H1 (cell line): Measurements from ENCODE around the gene EWSR1. TPM values are rescaled to one million over a fixed set of nuclear protein-coding genes. Genes with fewer than 3 reads are reported as not detected.

Experiments used
- CTCF ChIA-PET: fragments of 300-600 bp; sonication (Branson Sonifier 250); formaldehyde crosslinking; loops from one replicate; lab custom pipeline; 2021; ENCODE audit not compliant: partially characterized antibody; lab: Charles Lee
- POLR2A ChIA-PET: fragments of 300-600 bp; sonication (Branson Sonifier 250); formaldehyde crosslinking; loops from one replicate; lab custom pipeline; 2021; ENCODE audit warnings: inconsistent platforms; ENCODE audit not compliant: partially characterized antibody; lab: Charles Lee
- DNase-seq, 2 experiments: peaks; one replicate each; pipeline versions ENCODE4 v3.0.0 to v3.0.0-alpha.2; 2010 to 2022; ENCODE audit warnings: low spot score in 2 of 2, low read depth in 1 of 2, mixed read lengths in 1 of 2
- FAIRE-seq: peaks from 2 replicates; lab custom pipeline; 2011; peaks lifted over from hg19 to GRCh38; lab: Jason Lieb, UNC
- H2AFZ ChIP-seq: 2 replicates; pipeline ENCODE4 v1.8.1; 2012; ENCODE audit warnings: low read length, inconsistent platforms
- H2AK5ac ChIP-seq: 2 replicates; pipeline ENCODE4 v1.6.1; 2013; ENCODE audit warnings: low read depth, low read length
- H2BK120ac ChIP-seq: replicated peaks from 2 replicates; pipeline ENCODE3; 2013; ENCODE audit warnings: low read depth, low read length, inconsistent platforms
- H2BK12ac ChIP-seq: 2 replicates; pipeline ENCODE4 v1.6.1; 2013; ENCODE audit warnings: low read depth, low read length
- H2BK15ac ChIP-seq: 2 replicates; pipeline ENCODE4 v1.6.1; 2013; ENCODE audit warnings: low read length
- H2BK20ac ChIP-seq: 2 replicates; pipeline ENCODE4 v1.6.1; 2013; ENCODE audit warnings: low read length
- H2BK5ac ChIP-seq: 2 replicates; pipeline ENCODE4 v1.6.1; 2013; ENCODE audit warnings: low read depth, low read length
- H3K14ac ChIP-seq: 2 replicates; pipeline ENCODE4 v1.6.1; 2013; ENCODE audit warnings: inconsistent platforms; ENCODE audit not compliant: insufficient read length
- H3K18ac ChIP-seq: 2 replicates; pipeline ENCODE4 v1.6.1; 2013; ENCODE audit warnings: low read length; ENCODE audit errors: extremely low read depth
- H3K23ac ChIP-seq: 2 replicates; pipeline ENCODE4 v1.6.1; 2013; ENCODE audit warnings: inconsistent platforms; ENCODE audit not compliant: insufficient read length
- H3K23me2 ChIP-seq: 2 replicates; pipeline ENCODE4 v1.6.1; 2013; ENCODE audit warnings: low read depth, low read length
- H3K27ac ChIP-seq: 2 replicates; pipeline ENCODE4 v1.6.1; 2011; ENCODE audit warnings: low read depth, low read length, inconsistent platforms
- H3K27me3 ChIP-seq, 4 experiments: replicated peaks in 1 of 4; 1 replicate in 1 of 4; 2 replicates in 3 of 4; pipeline versions ENCODE4 v1.6.1 to v1.8.1; 2011 to 2013; ENCODE audit warnings: low read length in 3 of 4, mild to moderate bottlenecking in 3 of 4, inconsistent platforms in 2 of 4, mixed read lengths in 2 of 4, moderate library complexity in 1 of 4; ENCODE audit not compliant: control insufficient read depth in 3 of 4, insufficient read depth in 3 of 4; ENCODE audit errors: extremely low read depth in 1 of 4
- H3K36me3 ChIP-seq, 4 experiments: 2 replicates each; pipeline versions ENCODE4 v1.6.1 to v1.8.1; 2011 to 2013; ENCODE audit warnings: mild to moderate bottlenecking in 4 of 4, low read length in 3 of 4, moderate library complexity in 2 of 4, control low read depth in 1 of 4, inconsistent platforms in 1 of 4; ENCODE audit not compliant: insufficient read depth in 4 of 4, control insufficient read depth in 2 of 4
- H3K4ac ChIP-seq: replicated peaks from 2 replicates; pipeline ENCODE3; 2013; ENCODE audit warnings: low read length, low read depth, mixed read lengths, inconsistent platforms; ENCODE audit not compliant: insufficient read length
- H3K4me1 ChIP-seq, 4 experiments: replicated peaks in 1 of 4; 1 replicate in 1 of 4; 2 replicates in 3 of 4; pipeline versions ENCODE4 v1.6.1 to v1.8.1; 2011 to 2013; ENCODE audit warnings: low read length in 3 of 4, inconsistent platforms in 2 of 4, mixed read lengths in 1 of 4; ENCODE audit not compliant: insufficient read depth in 4 of 4, control insufficient read depth in 3 of 4
- H3K4me2 ChIP-seq, 2 experiments: 2 replicates each; pipeline versions ENCODE4 v1.6.1 to v1.8.1; 2011 to 2013; ENCODE audit warnings: low read depth in 2 of 2, low read length in 2 of 2, control low read depth in 1 of 2, inconsistent platforms in 1 of 2, mild to moderate bottlenecking in 1 of 2; ENCODE audit not compliant: insufficient read depth in 1 of 2
- H3K4me3 ChIP-seq, 4 experiments: fragments of 200-600, 300-600 bp in 1 of 4; sonication (generic), shearing (Covaris generic), sonication (Bioruptor Twin) in 1 of 4; 2 replicates each; pipeline versions ENCODE4 v1.5.1 to v1.8.1; 2011 to 2016; ENCODE audit warnings: low read length in 4 of 4, low read depth in 3 of 4, control low read depth in 2 of 4, inconsistent platforms in 2 of 4, mild to moderate bottlenecking in 2 of 4, mixed read lengths in 1 of 4, moderate library complexity in 1 of 4; ENCODE audit not compliant: insufficient read depth in 2 of 4; ENCODE audit errors: extremely low read depth in 1 of 4
- H3K56ac ChIP-seq: replicated peaks from 2 replicates; pipeline ENCODE3; 2013; ENCODE audit warnings: low read depth, mild to moderate bottlenecking, mixed read lengths, low read length, inconsistent platforms; ENCODE audit not compliant: insufficient read length
- H3K79me1 ChIP-seq: 2 replicates; pipeline ENCODE4 v1.6.1; 2013; ENCODE audit warnings: low read depth, low read length, control low read depth
- H3K79me2 ChIP-seq, 2 experiments: 2 replicates each; pipeline versions ENCODE4 v1.6.1 to v1.8.1; 2012 to 2013; ENCODE audit warnings: low read length in 2 of 2, mild to moderate bottlenecking in 2 of 2, inconsistent platforms in 1 of 2; ENCODE audit not compliant: insufficient read depth in 2 of 2, control insufficient read depth in 1 of 2
- H3K9ac ChIP-seq, 4 experiments: replicated peaks in 1 of 4; 1 replicate in 1 of 4; 2 replicates in 3 of 4; pipeline versions ENCODE4 v1.6.1 to v1.8.1; 2011 to 2013; ENCODE audit warnings: low read depth in 3 of 4, low read length in 3 of 4, control low read depth in 2 of 4, mild to moderate bottlenecking in 2 of 4, moderate library complexity in 2 of 4, inconsistent platforms in 1 of 4; ENCODE audit errors: extremely low read depth in 1 of 4
- H3K9me3 ChIP-seq, 2 experiments: 2 replicates each; pipeline versions ENCODE4 v1.6.1 to v1.8.1; 2012 to 2013; ENCODE audit warnings: mild to moderate bottlenecking in 2 of 2, moderate library complexity in 2 of 2, control low read depth in 1 of 2, inconsistent platforms in 1 of 2, low read depth in 1 of 2, low read length in 1 of 2, mixed read lengths in 1 of 2; ENCODE audit not compliant: insufficient read depth in 2 of 2
- H4K20me1 ChIP-seq, 2 experiments: replicated peaks in 1 of 2; 2 replicates each; pipeline versions ENCODE3 to v1.8.1; 2011 to 2013; ENCODE audit warnings: inconsistent platforms in 2 of 2, low read length in 2 of 2, mild to moderate bottlenecking in 1 of 2; ENCODE audit not compliant: insufficient read depth in 2 of 2, control insufficient read depth in 1 of 2
- H4K5ac ChIP-seq: 2 replicates; pipeline ENCODE4 v1.6.1; 2013; ENCODE audit warnings: low read length, low read depth, mixed read lengths, inconsistent platforms; ENCODE audit not compliant: insufficient read length
- H4K8ac ChIP-seq: 2 replicates; pipeline ENCODE4 v1.8.0; 2013; ENCODE audit warnings: mild to moderate bottlenecking, moderate library complexity, low read length, inconsistent platforms; ENCODE audit not compliant: insufficient read depth; ENCODE audit errors: extremely low read depth
- H4K91ac ChIP-seq: replicated peaks from 2 replicates; pipeline ENCODE3; 2013; ENCODE audit warnings: low read length, mixed read lengths, inconsistent platforms; ENCODE audit not compliant: insufficient read length
- ATF2 ChIP-seq: IDR thresholded peaks from 2 replicates; pipeline ENCODE4 v1.6.1; 2012; ENCODE audit warnings: low read length, inconsistent platforms
- ATF3 ChIP-seq: IDR thresholded peaks from 2 replicates; pipeline ENCODE4 v1.6.1; 2011; ENCODE audit warnings: low read depth, mild to moderate bottlenecking, low read length; ENCODE audit not compliant: insufficient read depth
- CREB1 ChIP-seq: IDR thresholded peaks from 2 replicates; pipeline ENCODE4 v1.6.1; 2012; ENCODE audit warnings: inconsistent platforms
- KDM1A ChIP-seq: fragments of 200-600, 300-600 bp; sonication (generic); IDR thresholded peaks from 2 replicates; pipeline ENCODE4 v1.7.1; 2016; ENCODE audit warnings: mild to moderate bottlenecking, low read length, borderline replicate concordance
- PHF8 ChIP-seq: fragments of 200-600 bp; sonication (generic); conservative IDR thresholded peaks from 2 replicates; pipeline ENCODE4 v1.7.1; 2012; ENCODE audit warnings: low read depth, mild to moderate bottlenecking, inconsistent platforms, low read length, moderate library complexity
- POU5F1 ChIP-seq: IDR thresholded peaks from 2 replicates; pipeline ENCODE4 v1.6.1; 2011; ENCODE audit warnings: low read depth, mild to moderate bottlenecking, low read length, moderate library complexity
- SAP30 ChIP-seq: fragments of 300-600 bp; sonication (generic); IDR thresholded peaks from 2 replicates; pipeline ENCODE4 v1.7.1; 2012; ENCODE audit warnings: low read length, moderate library complexity, mild to moderate bottlenecking, inconsistent platforms; ENCODE audit not compliant: insufficient read depth, insufficient replicate concordance
- WGBS, 2 experiments: shearing (Covaris generic) in 1 of 2; methylation state at CpG; one replicate each; pipeline versions ENCODE4 v1.1.6 to v1.1.7; 2013 to 2015; ENCODE audit warnings: low lambda C conversion rate in 2 of 2, mixed read lengths in 2 of 2, inconsistent platforms in 1 of 2, low coverage in 1 of 2, missing lambda C conversion rate in 1 of 2; ENCODE audit not compliant: insufficient replicate concordance in 2 of 2, insufficient coverage in 1 of 2, insufficient read length in 1 of 2; ENCODE audit errors: extremely low coverage in 1 of 2, missing lambda C conversion rate in 1 of 2; 5-methylcytosine and 5-hydroxymethylcytosine counted together
- polyA plus RNA-seq, 7 experiments: library from polyadenylated mRNA; depleted of rRNA in 3 of 7; stranded (reverse) in 5 of 7; unstranded in 2 of 7; fragments of >200 nt in 5 of 7; fragments of 200-250 nt in 2 of 7; gene quantifications; 1 replicate in 5 of 7; 2 replicates in 1 of 7; 4 replicates in 1 of 7; pipeline versions ENCODE4 v1.2.1 to v1.2.3, GENCODE V29; 2011 to 2013; ENCODE audit warnings: missing spikeins in 2 of 7, mixed read lengths in 2 of 7
- total RNA-seq: library from RNA; stranded (reverse); fragmentation: NEBNext Ultra II Directional; extraction: Animal tissue kit (Norgen Biotek cat#: 25700); gene quantifications from 2 replicates; pipeline ENCODE4 v1.2.1, GENCODE V29; 2021

EWSR1 gene
- total and polyA plus RNA-seq, 2 of the 8 experiments (the other 6 are each of a cell fraction or from before 2014, with no cell fraction given): 387 to 930 TPM

GRCh38 chr22:29265929-29266328 is 2.1 kb upstream of the EWSR1 start:
- Histone ChIP-seq H4K20me1 (peaks cover 17 to 19% of the 10 kb centered on the region in 2 experiments), H3K56ac (no peak overlapping the region), H4K5ac (no peak overlapping the region), H2BK5ac (no peak overlapping the region; the same call in 1 of the 2 replicates), H3K14ac (no peak overlapping the region), H2AK5ac (no peak overlapping the region), H3K4me1 (peaks cover 6 to 19% (median 9%) of the 10 kb centered on the region in 4 experiments; a peak in 6 of 7 replicates), H3K9ac (0 out of 7 replicates have a peak overlapping the region, but pooled peaks of 1 of the 4 experiments have one; percentile 11), H3K36me3 (peaks cover 7 to 44% (median 16%) of the 10 kb centered on the region in 4 experiments), H3K79me2 (peaks cover 24 to 46% of the 10 kb centered on the region in 2 experiments), H3K23me2 (peaks cover 18% of the 10 kb centered on the region), H4K91ac (peak overlapping the region; percentile 5), H2BK20ac (no peak overlapping the region), H3K18ac (no peak overlapping the region), H3K4me3 (no peak overlapping the region), H3K23ac (no peak overlapping the region), H3K27ac (no peak overlapping the region), H3K79me1 (peaks cover 9% of the 10 kb centered on the region), H2BK15ac (no peak overlapping the region), H2BK120ac (no peak overlapping the region), H3K4me2 (peak overlapping the region; percentile 34 to 73; a peak in 2 of 4 replicates), H3K27me3 (no peaks in the 10 kb centered on the region), H3K9me3 (no peaks in the 10 kb centered on the region), H2BK12ac (no peak overlapping the region), H3K4ac (no peak overlapping the region), H2AFZ (no peak overlapping the region), H4K8ac (peak overlapping the region; percentile 31; the same call in 1 of the 2 replicates)
- POLR2A ChIA-PET: interaction anchor here (0.9 to 21.4 kb wide), 5 partner anchors 8 to 204 kb away, joined by 4 to 436 read pairs (median 11); partner anchors contain the start of gene EMID1
- no peak for FAIRE-seq
- 95% methylated on average over 3 of the region's 4 CpGs; no CpG with 5 or more reads in 1 of the 2 experiments for WGBS, 2 experiments
- CTCF ChIA-PET: interaction anchor here (0.7 to 4.4 kb wide), 2 partner anchors 20 to 374 kb away, joined by 3 to 17 read pairs; no protein-coding TSS in a partner anchor
- TF ChIP-seq CREB1 (no peak), PHF8 (no peak), SAP30 (no peak), KDM1A (no peak), ATF2 (no peak), ATF3 (no peak), POU5F1 (no peak)
- DNase-seq: no peak
